Measurements from ENCODE around the gene DDAH2. TPM values are rescaled to one million over a fixed set of nuclear protein-coding genes. Genes with fewer than 3 reads are reported as not detected.

The DDAH2 gene
- total RNA-seq, 1 experiment from 2014 or later = 36.0 TPM

GRCh38 chr6:31762356-31762755, 33.3 kb upstream of the DDAH2 start, which contains the start of gene SAPCD1:
SAPCD1 (plus strand) TSS chr6:31762656; CDS start chr6:31763055, 399 bp downstream.
- DNase-seq (ENCODE audit: low read depth) = no peak

GRCh38 chr6:31761343-31761742, 32.2 kb upstream of the DDAH2 start:
- DNase-seq (ENCODE audit: low read depth) = no peak

- DNase-seq (ENCODE audit: low read depth) = no peak
Observed at GRCh38 chr6:31760790-31761189, 31.7 kb upstream of the DDAH2 start.

- DNase-seq (ENCODE audit: low read depth) = no peak
Observed at GRCh38 chr6:31758281-31758680, 29.2 kb upstream of the DDAH2 start.

- DNase-seq (ENCODE audit: low read depth) = peak; percentile 89
Observed at GRCh38 chr6:31752739-31753319, 23.7 kb upstream of the DDAH2 start.

GRCh38 chr6:31750411-31751022, 21.4 kb upstream of the DDAH2 start:
- DNase-seq (ENCODE audit: low read depth) = peak; percentile 56

GRCh38 chr6:31749301-31750036, 20.4 kb upstream of the DDAH2 start:
- no peak for DNase-seq (ENCODE audit: low read depth)

GRCh38 chr6:31744422-31744821, 15.3 kb upstream of the DDAH2 start:
- no peak for DNase-seq (ENCODE audit: low read depth)

GRCh38 chr6:31742894-31743293, 13.8 kb upstream of the DDAH2 start:
- DNase-seq (ENCODE audit: low read depth) = no peak

- no peak for DNase-seq (ENCODE audit: low read depth)
Observed at GRCh38 chr6:31741815-31742214, 12.7 kb upstream of the DDAH2 start.

GRCh38 chr6:31740397-31741223, 11.5 kb upstream of the DDAH2 start:
- peak; percentile 10 for DNase-seq (ENCODE audit: low read depth)

- peak; percentile 100 for DNase-seq (ENCODE audit: low read depth)
Observed at GRCh38 chr6:31739639-31740396, 10.7 kb upstream of the DDAH2 start, which contains the start of gene MSH5. MSH5 (plus strand) TSS chr6:31740005; CDS start chr6:31740467, 462 bp downstream.

GRCh38 chr6:31737991-31738979, 9.2 kb upstream of the DDAH2 start:
- DNase-seq (ENCODE audit: low read depth) = peak; percentile 94

GRCh38 chr6:31737315-31737990, 8.4 kb upstream of the DDAH2 start:
- DNase-seq (ENCODE audit: low read depth) = peak; percentile 42

- no peak for DNase-seq (ENCODE audit: low read depth)
Observed at GRCh38 chr6:31736768-31737314, 7.7 kb upstream of the DDAH2 start.

- peak; percentile 90 for DNase-seq (ENCODE audit: low read depth)
Observed at GRCh38 chr6:31736021-31736767, 7.1 kb upstream of the DDAH2 start, which contains the start of gene CLIC1. CLIC1 (minus strand) TSS chr6:31736530; CDS start chr6:31736300, 230 bp downstream.

GRCh38 chr6:31734821-31735406, 5.8 kb upstream of the DDAH2 start:
- peak; percentile 88 for DNase-seq (ENCODE audit: low read depth)
